ENCODE results near the gene GATAD2A.

DNA sequence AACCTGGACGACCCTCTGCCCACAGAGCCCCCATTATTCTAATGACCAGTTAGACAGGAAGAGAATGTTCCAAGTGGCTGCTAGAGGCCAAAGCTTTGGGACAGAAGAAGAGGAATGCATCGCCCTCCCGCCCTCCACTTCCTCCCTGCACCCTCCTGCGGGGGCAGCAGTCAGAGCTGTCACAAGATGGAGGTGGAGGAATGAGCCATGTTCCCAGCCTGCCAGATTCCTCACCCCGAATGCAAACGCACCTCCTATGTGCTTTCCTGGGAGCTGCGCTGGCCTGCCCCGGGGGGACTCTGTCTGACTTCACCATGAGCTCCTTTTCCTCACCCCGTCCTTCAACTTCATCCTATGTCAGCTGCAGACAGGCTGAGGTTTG, 124.9 kb downstream of the GATAD2A start:
- TF ChIP-seq, protein P1, sequence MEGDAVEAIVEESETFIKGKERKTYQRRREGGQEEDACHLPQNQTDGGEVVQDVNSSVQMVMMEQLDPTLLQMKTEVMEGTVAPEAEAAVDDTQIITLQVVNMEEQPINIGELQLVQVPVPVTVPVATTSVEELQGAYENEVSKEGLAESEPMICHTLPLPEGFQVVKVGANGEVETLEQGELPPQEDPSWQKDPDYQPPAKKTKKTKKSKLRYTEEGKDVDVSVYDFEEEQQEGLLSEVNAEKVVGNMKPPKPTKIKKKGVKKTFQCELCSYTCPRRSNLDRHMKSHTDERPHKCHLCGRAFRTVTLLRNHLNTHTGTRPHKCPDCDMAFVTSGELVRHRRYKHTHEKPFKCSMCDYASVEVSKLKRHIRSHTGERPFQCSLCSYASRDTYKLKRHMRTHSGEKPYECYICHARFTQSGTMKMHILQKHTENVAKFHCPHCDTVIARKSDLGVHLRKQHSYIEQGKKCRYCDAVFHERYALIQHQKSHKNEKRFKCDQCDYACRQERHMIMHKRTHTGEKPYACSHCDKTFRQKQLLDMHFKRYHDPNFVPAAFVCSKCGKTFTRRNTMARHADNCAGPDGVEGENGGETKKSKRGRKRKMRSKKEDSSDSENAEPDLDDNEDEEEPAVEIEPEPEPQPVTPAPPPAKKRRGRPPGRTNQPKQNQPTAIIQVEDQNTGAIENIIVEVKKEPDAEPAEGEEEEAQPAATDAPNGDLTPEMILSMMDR (IDR thresholded peaks at IDR 0.05), result no peak
- no peak for TF ChIP-seq POLR2A (IDR thresholded peaks at IDR 0.05)
